Neural cell (in vitro differentiated cells): ENCODE measurements around the gene CARD9.

Experiments used
- EZH2 ChIP-seq: fragments of 200-600, 300-800 bp; shearing (Covaris generic), sonication (generic); IDR thresholded peaks from 2 replicates; pipeline ENCODE4 v1.6.1; 2014; ENCODE audit warnings: antibody characterized with exemption, low read length, borderline replicate concordance, mild to moderate bottlenecking; ENCODE audit not compliant: insufficient read depth, poor library complexity, severe bottlenecking
- POLR2AphosphoS5 ChIP-seq: IDR thresholded peaks from 2 replicates; pipeline ENCODE4 v1.6.1; 2012
- TAF1 ChIP-seq: IDR thresholded peaks from 2 replicates; pipeline ENCODE4 v1.6.1; 2012; ENCODE audit warnings: low read depth
- TF ChIP-seq, protein P1 (sequence below): fragments of 450-650 bp; IDR thresholded peaks from 2 replicates; pipeline ENCODE4 v1.5.1; 2014; ENCODE audit warnings: antibody characterized with exemption, mild to moderate bottlenecking, moderate library complexity; ENCODE audit not compliant: poor library complexity, severe bottlenecking
- TF ChIP-seq, protein P2 (sequence below): IDR thresholded peaks from 2 replicates; pipeline ENCODE4 v1.6.1; 2012; ENCODE audit warnings: borderline replicate concordance

GRCh38 chr9:136418182-136419091 lies 45.0 kb upstream of the CARD9 start:
- TF ChIP-seq EZH2 (no peak), TAF1 (no peak), POLR2AphosphoS5 (no peak)
- TF ChIP-seq, protein P1, sequence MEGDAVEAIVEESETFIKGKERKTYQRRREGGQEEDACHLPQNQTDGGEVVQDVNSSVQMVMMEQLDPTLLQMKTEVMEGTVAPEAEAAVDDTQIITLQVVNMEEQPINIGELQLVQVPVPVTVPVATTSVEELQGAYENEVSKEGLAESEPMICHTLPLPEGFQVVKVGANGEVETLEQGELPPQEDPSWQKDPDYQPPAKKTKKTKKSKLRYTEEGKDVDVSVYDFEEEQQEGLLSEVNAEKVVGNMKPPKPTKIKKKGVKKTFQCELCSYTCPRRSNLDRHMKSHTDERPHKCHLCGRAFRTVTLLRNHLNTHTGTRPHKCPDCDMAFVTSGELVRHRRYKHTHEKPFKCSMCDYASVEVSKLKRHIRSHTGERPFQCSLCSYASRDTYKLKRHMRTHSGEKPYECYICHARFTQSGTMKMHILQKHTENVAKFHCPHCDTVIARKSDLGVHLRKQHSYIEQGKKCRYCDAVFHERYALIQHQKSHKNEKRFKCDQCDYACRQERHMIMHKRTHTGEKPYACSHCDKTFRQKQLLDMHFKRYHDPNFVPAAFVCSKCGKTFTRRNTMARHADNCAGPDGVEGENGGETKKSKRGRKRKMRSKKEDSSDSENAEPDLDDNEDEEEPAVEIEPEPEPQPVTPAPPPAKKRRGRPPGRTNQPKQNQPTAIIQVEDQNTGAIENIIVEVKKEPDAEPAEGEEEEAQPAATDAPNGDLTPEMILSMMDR, result no peak
- TF ChIP-seq, protein P2, sequence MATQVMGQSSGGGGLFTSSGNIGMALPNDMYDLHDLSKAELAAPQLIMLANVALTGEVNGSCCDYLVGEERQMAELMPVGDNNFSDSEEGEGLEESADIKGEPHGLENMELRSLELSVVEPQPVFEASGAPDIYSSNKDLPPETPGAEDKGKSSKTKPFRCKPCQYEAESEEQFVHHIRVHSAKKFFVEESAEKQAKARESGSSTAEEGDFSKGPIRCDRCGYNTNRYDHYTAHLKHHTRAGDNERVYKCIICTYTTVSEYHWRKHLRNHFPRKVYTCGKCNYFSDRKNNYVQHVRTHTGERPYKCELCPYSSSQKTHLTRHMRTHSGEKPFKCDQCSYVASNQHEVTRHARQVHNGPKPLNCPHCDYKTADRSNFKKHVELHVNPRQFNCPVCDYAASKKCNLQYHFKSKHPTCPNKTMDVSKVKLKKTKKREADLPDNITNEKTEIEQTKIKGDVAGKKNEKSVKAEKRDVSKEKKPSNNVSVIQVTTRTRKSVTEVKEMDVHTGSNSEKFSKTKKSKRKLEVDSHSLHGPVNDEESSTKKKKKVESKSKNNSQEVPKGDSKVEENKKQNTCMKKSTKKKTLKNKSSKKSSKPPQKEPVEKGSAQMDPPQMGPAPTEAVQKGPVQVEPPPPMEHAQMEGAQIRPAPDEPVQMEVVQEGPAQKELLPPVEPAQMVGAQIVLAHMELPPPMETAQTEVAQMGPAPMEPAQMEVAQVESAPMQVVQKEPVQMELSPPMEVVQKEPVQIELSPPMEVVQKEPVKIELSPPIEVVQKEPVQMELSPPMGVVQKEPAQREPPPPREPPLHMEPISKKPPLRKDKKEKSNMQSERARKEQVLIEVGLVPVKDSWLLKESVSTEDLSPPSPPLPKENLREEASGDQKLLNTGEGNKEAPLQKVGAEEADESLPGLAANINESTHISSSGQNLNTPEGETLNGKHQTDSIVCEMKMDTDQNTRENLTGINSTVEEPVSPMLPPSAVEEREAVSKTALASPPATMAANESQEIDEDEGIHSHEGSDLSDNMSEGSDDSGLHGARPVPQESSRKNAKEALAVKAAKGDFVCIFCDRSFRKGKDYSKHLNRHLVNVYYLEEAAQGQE, result no peak
